Suprapubic skin (tissue), 3 donors: ENCODE data around the gene MEGF9.

ENCODE experiments used
- CTCF ChIP-seq, 2 donors: fragments of 200-600 bp in 1 of 2; fragments of 450-650 bp in 1 of 2; sonication (generic) in 1 of 2; IDR thresholded peaks; one replicate each; pipeline ENCODE4 v1.5.1; 2016 to 2019; ENCODE audit warnings: antibody characterized with exemption in 2 of 2, mild to moderate bottlenecking in 1 of 2, moderate library complexity in 1 of 2
- EP300 ChIP-seq: sonication (generic); formaldehyde crosslinking; IDR thresholded peaks from one replicate; pipeline ENCODE4 v1.6.1; 2017; ENCODE audit warnings: antibody characterized with exemption
- POLR2A ChIP-seq, 2 donors: fragments of 450-650 bp; IDR thresholded peaks; one replicate each; pipeline ENCODE4 v1.6.1; 2017; ENCODE audit warnings: antibody characterized with exemption in 2 of 2, mild to moderate bottlenecking in 2 of 2, moderate library complexity in 2 of 2

- TF ChIP-seq CTCF (IDR thresholded peaks at IDR 0.05) (no peak), EP300 (no peak), POLR2A (IDR thresholded peaks at IDR 0.05) (no peak)
Measured at GRCh38 chr9:120627073-120627472, 87.2 kb downstream of the MEGF9 start.
